NCI-H2171 treated with DMSO at 0.1 percent for 48 hours (cell line): ENCODE data around the gene DDX1.

Source experiments
- DNase-seq: peaks from one replicate; lab custom pipeline; 2025; lab: John Stamatoyannopoulos, UW

DDX1 gene

DNA sequence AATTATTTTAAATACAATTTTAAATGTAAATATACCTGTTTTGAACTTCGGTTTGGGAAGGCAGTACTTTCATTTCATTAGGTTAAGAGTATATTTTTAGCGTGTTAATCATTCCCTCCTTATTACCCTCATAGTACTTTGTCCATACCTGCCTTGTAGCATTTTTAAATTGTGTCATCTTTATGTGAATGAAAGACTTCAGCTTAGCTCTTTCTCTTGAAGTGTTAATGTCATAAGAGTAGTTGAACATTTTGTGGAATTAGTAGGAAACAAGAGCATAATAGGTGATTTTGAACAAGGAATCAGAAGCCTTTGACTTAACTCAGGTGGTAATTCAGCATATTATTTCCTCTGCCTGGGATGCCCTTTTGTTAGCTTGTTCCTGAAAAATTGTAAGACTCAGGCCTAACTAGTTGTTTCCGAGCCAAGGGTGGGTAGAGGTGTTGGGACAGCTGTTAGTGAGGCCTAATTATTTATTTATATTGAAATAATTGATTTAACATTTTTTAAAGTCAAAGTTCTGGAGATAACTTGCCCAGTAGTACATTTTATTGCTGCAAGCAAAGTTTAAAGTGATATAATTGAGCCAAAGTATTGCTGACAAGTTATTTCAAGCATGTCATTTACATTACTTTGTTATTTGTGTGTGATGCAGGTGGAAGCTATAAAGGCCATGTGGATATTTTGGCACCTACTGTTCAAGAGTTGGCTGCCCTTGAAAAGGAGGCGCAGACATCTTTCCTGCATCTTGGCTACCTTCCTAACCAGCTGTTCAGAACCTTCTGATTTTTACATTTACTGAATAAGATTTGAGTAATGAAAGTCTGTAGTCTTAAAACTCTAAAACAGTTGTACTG lies 38.7 kb downstream of the DDX1 start:
- DNase-seq, result no peak

DNA sequence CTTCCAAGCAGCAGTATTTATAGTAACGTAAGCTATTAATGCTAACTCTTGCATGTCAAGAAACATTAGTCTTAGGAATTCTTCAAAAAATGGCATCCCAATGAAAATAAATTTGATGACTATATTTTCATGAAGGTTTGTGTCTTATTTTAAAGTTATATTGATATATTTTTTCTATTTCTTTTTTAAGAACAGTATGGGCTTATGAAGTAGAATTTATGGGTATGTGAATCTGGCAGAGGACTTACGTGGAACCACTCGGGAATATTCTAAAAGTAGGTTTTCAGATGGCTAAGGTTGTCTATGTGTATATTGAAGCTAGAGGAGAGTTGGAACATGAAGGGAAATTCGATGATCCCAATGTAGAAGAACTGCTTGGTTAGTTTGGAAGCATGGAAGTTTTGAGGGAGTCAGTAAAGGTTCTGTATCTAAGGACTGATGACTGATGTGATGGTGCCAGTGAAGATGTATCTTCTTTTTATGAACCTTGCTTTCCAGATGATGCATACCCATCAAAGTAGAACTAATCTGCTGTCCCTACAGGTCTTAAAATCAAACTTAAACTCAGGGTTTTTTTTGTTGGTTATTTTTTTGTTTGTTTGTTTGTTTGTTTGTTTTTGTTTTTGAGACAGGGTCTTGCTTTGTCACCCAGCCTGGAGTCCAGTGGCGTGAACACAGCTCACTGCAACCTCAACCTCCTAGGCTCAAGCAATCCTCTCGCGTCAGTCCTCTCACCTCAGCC lies 39.5 kb downstream of the DDX1 start:
- DNase-seq, result no peak

DNA sequence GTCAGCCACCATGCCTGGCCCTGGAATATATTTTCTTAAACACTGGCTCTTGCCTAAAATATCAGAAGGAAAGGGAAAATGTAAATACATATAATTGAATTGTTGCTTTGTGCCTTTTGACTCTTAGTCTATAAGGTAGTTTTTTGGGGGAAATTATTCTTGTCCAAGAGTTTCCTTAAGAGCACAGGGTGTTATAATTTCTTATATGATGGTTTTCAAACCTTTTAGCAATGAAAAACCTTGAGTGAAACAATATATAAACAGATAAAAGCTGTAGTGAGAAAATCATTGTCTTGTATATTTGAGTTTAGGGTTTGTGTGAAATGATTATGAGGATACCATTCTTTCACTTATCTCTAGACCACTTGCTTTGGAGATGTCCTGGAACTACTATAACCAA lies 40.2 kb downstream of the DDX1 start:
- no peak for DNase-seq

DNA sequence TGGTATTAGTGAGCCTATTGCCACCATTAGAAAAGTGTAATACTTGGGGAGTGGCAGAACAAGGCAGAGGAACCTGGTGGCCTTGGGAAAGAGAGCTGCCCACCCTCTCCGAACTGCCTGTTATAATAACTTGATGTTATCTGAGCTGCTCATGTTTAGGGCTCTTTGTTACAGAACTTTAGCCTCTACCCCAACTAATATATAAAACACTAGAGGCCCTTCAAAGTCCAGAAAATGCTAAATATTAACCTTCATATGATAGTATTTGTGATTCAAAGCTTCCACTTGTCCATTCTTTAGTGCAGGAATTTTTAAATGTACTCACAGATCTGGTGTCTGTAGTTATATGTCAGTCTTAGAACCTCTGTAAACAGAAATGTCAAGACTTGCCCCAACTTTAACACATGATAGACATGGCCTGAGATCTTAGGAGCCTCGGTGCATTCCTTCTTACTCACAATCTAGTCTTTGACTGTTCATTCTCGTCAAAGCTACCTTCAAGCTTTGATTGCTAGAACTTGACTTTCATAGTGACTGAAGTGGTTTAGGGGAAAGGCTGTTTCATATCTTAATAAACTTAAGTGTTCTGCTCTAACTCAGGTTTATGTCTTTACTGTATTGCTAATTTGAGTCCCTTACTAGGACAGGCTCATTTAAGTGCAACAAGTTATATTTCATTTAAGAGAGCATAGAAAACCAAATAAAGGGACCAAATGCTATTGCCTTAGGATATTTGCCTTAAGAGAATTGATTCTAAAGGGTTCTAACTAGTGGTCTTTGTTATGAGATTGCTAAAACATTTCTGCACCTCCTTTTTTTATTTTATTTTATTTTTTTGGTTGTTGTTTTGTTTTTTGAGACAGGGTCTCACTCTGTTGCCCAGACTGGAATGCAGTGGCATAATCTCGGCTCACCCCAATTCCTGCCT lies 41.6 kb downstream of the DDX1 start:
- no peak for DNase-seq

DNA sequence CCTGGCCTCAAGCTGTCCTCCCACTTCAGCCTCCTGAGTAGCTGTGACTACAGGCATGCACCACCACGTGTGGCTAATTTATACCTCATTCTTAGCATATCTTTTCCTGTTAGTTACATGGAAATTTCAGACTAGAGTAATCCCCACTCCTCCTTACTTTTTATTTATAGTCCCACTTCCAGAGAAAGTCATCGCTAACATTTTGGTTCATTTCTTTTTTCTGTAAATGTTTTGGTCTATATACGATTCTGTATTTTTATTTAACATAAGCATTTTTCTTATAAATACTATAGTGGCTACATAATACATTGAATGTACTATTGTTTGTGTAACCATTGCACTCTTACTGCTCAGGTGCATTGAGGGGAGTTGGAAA lies 42.3 kb downstream of the DDX1 start:
- no peak for DNase-seq

DNA sequence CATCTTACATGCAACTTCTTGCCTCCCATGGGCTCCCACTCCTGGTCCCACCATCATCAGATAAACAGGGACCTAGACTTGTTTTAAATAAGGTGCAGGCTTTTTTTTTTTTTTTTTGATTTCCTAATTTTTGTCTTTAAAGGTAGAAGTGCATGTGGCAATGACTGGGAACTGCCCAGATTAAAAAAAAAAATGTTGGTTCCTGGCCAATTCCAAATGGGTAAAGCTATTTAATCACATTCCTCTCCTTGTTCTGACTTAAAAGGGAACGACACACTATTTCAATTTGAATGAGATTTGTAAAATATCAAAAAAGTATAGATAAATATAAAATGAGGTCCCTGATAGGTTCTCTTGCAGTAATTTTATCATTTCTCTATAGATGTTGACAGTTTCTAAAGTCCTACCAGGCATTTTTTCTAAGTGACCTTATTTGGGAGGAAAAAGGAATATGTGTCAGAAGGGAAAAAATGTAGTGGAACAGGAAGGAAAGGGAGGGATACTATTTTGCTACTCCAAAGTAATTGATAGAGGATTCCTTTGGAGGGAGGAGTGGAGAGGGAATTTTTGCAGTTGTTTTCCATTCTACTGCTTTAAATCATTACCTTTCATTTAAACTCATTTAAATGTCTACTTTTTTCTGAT lies 43.3 kb downstream of the DDX1 start:
- no peak for DNase-seq

DNA sequence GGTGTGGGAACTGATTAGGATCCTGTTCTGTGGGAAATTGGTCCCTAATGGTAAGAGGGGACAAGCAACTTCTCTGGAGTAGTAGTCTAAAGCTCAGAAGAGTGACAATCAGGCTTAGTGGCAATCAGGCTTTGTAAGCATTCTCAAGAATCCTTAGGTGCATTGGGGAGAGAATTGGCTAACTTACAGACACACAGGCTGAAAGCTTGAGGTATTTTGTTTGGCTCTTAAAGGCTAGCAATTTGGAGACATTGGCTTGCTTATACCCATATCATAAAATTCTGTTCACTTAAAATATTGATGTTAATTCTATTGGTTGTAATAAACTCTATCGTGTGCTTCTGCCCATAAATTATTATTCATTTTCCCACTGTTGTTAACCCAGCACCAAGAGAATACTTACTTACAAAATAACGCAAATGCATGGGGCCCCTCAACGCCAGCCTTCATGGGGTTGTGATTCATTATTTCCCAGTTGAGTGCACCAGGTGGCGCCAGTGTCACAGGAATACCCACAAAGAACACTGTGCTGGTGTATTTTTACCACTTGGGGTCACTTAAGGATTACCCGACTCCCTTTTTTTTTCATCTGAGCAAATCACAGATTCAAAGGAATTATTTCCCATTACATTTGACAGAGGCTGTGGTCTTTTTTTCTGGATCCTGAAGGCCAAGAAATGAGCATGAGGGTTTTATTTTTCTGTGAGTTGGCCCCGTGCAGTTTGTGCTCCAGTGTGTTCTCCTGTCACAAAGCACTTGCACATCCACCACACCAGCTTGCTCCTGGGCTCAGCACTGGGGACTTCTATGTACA lies 45.5 kb downstream of the DDX1 start:
- peak; percentile 59 for DNase-seq

DNA sequence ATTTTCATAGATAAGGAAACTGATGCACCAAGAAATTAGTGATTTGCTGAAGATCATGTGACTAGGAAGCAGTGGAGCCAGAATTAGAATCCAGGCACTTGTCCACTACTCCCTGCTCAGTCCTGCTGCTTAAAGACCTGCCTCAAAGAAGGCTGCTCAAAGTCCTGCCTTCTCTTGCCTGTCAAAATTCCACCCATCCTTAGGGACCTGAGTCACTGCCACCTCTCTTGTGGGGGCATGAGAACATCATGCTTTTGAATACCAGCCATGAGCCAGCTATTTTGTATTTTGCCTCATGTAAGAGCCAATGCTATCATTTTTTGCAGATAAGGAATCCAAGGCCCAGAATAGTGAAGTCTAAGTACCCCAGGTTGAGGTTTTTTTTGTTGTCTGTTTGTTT lies 47.1 kb downstream of the DDX1 start:
- DNase-seq, result no peak

DNA sequence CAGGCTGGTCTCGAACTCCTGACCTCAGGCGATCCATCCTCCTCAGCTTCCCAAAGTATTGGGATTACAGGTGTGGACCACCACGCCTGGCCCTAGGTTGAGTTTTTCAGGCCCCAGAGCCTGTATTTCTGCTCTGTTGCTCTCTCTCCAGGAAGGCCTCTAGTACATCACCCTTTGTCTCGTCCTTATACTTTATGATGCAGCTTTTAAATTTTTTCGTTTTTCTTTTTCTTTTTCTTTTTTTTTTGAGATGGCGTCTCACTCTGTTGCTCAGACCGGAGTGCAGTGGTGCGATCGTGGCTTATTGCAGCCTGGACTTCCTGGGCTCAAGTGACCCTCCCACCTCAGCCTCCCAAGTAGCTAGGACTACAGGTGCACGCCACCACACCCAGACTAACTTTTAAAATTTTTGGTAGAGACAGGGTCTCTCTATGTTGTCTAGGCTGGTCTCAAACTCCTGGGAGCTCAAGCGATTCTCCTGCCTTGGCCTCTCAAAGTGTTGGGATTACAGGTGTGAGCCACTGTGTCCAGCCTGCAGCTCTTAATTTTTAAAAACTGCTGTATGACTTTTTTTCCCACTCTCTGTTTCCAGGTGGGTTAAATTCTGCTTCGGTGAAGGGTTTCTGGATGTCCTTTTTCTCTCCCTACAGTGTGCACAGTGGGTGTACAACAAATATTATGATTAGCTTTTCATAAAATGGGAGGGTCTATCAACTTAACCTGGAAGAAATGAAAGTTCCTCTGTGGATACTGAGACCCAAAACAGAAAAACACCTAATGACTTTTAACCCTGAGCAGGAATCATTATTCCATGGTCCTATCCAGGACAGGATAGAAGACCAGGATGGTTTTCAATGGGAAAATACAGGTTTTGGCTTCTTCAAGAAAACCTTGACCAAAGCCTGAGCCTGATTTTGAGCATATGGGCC lies 47.9 kb downstream of the DDX1 start:
- no peak for DNase-seq

DNA sequence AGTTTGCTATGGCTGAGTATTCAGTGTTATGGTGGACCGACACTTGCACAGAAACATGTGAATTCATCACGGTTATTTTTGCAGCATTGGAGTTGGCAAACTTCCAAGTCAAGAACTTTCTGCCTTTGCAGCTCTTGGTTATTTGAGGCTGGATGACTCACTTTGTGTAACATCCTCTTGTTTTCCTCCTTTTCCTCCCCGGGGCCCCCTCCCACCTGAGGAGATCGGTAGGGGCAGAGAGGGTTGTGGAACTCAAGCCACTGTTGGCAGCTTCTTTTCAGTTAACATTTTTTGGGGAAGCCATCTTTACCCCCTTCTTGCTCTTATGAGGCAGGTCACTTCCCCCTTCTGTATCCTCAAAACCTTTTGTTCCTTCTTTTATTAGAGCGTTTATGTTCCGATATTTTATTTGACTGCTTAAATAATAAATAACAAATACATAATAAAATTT lies 48.6 kb downstream of the DDX1 start:
- DNase-seq, result no peak

DNA sequence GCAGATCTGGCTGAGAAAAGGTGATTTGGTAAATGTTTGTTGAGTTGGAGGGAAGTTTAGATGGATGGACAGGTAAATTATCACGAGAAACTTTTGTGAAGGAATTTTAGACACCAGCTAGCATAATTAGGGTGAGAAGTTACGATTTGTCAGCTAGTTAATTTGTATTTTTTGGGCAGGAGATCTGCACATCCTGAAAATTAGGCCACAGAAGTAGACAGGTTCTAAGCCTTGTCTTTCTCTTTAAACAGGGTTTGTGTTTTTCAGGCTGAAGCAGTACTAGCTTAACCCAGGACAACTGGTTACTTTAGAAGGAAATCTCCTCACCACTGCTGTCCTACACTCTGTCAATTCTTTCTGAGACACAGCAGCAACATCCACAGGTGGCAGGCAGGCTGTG lies 49.1 kb downstream of the DDX1 start:
- no peak for DNase-seq

DNA sequence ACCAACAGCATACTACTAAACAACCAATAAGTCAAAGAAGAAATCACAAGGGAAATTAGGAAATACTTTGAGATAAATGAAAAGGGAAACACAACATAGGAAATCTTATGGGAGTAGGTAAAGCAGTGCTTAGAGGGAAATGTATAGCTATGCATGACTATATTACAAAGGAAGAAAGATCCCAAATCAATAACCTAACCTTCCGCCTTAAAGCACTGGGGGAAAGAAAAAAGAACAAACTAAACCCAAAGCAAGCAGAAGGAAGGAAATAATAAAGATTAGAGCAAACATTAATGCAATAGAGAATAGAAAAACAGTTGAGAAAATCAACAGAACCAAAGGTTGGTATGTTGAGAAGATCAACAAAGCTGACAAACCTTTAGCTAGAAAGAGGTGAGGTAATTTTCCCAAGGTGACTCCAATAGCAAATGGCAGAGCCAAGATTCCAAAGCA lies 49.9 kb downstream of the DDX1 start:
- DNase-seq, result no peak

DNA sequence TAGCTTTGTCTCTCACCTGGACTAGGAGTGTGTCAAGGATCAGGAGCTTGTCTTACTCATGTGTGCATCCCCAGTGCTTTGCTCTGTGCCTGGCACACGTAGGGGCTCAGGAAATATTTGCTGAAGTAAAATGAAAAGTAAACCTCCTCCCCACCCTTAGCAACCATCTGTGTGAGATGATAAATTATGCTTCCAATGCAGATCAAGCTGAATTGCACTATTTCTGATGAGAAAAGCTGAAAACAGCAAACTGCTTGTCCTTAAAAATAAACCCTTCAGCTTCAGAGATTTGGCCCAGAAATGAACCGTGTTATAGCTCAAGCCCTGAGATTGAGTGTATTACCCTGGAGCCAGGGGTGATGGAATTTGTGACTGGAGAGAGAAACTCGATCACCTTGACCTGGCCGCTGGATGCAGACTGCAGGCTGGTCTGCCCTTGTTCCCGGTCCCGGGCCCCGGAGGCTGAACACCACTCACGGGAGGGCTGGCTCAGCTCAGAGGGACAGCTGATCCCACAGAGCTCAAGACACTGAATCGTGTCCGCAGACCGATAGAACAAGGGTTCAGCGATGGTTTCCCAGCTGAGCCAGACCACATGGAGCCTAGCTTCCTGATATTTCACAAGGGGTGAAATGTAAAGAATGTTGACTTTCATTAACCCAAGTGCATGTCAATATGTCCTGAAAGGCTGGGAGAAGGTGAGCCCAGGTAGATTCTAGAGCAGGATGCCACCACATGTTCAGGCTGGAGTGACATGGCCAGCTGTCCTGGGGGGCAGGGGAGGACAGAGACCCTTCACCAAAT lies 50.5 kb downstream of the DDX1 start:
- DNase-seq, result no peak

DNA sequence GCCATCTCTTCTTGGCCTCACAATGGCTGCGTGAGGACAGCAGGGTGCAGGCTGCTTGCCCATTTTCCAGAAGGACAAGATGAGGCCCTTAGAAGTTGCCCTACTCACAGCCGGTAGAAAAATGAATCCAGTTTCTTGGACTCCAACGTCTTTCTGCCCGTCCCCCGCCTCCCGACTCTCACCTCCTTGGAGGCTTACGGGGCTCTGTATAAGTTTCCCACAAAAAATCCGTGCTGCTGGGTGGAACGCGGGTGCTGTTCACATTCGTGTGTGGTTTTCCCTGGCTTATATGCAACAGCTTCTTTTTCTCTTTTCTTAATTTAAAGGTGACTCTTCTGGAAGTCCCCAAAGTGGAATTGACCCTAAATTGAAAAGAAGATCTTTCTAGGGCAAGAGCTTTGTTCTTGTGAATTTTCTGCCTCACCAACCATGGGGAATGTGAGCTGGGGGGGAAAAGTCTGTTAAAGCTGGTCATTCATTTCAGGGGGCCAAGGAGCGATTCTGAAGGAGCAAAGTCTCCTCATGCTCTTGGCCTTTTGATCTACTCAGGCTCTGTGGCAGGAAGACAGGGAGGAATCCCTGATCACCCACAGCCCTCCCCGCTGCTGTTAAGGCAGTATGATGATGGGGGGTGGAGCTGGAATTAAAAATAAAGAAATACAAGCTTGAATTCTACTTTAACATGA lies 51.3 kb downstream of the DDX1 start:
- DNase-seq, result no peak

DNA sequence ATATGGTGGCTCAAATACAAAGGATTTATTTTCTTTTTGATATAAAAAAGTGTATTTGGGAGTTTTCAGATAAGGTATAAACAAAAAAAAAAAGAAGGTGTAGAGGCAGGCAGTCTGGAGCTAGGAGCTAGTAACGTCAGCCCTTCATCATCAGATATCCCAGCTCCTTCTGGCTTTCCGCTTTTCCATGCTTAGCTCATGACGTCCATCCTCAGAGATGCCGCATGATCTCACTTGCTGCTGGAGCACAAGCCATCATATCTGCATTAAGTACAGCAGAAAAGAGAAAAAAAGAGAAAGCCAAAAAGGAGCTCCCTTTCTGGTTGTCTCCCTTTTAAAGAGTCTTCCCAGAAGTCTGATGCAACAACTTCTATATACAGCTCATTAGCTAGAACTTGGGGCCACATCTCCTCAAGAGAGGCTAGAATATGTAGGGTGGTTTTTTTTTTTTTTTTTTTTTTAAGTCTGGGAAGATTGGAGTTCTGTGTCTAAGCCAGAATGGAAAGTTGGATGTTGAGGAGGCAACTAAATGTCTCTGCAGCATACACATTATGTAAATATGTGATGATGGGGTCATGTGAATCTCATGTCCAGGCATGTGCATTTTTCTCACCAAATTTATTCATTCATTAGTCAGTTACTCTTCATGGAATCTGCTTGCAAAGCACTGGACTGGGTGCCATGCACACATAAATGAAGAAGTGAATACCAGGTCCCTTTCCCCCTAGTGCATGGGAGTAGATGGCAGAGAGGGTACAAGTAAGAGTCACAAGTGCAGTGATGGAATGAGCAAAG lies 52.3 kb downstream of the DDX1 start:
- no peak for DNase-seq

DNA sequence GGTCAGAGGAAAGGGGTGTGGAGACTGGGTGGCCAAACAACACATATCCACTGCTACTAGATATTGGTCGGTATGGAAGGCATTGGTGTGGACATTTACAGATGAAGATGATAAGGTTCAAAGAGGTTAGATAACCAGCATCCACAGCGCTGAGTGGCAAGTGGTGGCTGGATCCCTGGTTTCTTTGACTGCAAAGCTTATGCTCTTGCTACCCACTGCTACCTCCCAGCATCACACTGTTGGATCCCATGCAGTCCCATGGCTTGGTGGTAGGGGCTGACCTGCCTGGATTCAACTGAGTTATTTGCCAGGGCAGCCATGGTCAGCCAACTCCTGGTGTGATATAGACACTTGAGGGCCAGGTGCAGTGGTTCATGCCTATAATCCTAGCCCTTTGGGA lies 53.6 kb downstream of the DDX1 start:
- no peak for DNase-seq

DNA sequence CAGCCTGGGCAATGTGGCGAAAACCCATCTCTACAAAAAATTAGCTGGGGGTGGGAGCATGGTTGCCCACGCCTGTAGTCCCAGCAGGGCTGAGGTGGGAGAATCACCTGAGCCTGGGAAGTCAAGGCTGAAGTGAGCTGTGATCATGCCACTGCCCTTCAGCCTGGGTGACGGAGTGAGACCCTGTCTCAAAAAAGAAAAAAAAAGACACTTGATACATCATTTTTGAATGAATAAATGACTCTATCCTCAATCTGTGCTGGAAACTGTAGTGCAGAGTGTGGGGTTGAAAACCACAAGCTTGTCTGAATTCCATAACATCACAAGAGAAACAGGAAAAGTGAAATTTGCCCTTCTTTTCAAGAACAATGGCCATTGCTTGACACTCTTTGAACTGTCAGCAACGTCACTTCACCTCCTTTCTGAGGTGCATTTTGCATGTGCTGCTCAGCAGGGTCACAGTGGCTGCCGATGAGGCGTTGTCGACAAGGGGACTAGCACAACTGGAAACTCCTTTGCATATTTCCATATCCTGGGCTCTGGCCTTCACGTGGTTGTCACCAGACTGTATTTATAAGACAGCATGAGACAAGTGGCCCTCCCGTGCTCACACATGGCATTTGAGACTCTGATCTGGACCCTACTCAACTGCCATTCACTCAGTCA lies 54.2 kb downstream of the DDX1 start:
- DNase-seq, result no peak
